ENCODE results near the gene AMOTL2.

Gene AMOTL2

DNA sequence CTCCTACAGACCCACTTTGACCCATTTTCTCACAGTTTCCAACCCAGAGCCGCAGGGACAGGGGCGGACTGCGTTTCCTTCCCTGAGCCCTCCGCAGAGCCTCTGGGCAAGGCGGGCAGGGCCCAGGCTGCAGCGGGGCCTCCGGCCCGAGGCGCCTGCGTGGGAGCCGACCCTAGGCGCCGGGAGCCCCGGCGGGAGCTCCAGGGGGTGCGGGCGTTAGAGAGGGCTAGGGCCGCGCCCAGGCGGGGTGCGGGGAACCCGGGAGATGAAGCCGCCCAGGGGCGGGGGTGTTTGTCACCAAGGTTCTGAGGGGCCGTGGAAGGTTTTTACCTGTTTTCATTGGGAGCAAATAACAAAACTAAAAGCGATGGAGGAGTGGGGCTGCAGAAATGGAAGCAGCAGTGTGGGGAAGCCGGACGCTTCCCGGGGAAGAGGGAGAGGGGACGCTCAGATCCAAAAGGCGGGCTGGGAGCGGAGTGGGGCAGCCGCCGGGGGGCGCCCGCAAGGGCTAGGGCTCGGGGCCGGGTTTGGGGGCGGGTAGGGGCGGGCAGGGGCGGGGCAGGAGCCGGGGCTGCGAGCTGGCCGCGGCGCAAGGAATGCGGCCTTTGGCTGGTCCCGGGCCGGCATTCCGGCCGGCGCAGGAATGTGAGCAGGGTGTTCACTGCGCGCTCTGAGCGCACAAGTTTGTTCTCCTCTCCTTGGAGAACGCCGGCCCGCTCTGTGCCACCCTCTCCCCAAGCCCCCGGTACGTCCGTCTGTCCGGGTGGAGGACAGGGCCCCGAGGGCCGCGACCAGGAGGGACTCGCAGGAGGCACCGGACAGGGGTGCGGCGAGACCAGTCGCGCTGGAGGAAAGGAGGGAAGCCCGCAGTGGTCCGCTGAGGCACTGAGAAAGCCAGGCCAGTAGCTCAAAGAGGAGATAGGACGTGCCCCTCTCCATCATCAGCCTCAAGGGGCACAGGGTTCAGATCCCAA lies 61.1 kb downstream of the AMOTL2 start:
- no peak for DNase-seq

DNA sequence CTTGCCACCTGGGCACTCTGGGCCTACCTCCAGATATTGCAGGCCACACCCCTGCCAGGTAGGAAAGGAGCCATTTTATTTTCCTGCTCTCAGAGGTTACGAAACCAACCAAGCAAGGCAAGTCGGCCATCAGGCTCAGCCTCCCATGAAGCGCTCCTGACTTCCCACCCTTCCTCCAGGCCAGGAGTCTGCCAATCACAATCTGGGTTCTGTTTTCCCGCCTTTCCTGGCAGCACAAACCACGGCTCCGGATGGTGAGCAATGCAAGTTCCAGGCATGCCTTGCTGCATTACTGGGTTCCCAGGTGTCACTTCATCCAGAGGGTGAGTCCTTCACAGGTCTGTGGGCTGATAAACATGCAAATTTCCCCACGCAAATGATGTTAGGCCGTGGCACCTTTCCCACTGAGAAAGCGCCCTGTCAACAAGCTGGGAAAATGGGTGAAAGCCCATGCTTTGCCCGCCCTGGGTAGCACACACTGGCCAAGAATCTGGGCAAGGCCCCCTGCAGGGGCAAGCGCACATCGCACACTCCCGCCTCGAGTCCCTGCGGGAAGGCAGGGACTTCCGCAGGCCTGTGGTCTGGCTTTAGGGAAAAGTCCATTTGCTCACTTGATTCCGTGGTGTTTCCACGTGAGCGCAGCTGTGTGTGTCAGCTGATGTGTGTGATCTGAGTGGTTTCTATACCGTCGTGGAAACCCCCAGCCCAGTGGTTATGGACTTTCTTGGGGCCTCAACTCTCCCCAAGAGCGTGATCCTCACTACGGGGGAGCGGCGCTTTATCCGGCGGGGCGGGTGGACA lies 62.0 kb downstream of the AMOTL2 start:
- DNase-seq = no peak

DNA sequence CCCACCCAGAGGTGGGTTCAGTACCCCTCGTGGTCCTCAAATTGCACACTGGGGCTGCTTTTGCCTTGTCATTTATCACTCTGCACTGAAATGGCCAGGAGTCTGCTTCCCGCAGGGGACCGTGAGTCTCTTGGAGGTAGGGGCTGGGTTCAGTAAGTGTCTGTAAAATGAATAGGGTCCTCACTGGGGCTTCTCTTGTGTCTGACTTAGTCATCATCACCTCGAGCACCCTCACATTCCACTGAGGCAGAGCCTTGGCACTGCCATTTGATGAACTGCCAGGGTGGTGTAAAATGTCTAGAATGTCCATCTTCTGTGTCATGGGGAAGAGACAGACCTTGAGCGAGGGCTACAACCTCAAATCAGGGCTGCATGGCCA lies 62.6 kb downstream of the AMOTL2 start:
- no peak for DNase-seq

DNA sequence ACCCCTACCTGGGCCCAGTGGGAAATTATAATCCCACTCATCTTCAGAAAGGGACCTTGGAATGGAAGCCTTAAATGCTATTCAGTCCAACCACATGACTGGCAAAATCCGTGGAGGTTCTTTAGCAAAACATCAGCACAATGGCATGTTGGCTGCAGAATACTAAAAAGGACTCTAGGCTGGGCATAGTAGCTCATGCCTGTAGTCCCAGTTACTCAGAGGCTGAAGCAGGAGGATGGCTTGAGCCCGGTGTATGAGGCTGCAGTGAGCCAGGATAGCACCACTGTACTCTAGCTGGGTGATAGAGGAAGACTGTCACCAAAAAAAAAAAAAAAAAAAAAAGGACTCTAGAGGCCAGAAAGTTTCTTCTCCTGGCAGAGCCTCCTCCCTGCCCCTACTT lies 63.0 kb downstream of the AMOTL2 start:
- no peak for DNase-seq

DNA sequence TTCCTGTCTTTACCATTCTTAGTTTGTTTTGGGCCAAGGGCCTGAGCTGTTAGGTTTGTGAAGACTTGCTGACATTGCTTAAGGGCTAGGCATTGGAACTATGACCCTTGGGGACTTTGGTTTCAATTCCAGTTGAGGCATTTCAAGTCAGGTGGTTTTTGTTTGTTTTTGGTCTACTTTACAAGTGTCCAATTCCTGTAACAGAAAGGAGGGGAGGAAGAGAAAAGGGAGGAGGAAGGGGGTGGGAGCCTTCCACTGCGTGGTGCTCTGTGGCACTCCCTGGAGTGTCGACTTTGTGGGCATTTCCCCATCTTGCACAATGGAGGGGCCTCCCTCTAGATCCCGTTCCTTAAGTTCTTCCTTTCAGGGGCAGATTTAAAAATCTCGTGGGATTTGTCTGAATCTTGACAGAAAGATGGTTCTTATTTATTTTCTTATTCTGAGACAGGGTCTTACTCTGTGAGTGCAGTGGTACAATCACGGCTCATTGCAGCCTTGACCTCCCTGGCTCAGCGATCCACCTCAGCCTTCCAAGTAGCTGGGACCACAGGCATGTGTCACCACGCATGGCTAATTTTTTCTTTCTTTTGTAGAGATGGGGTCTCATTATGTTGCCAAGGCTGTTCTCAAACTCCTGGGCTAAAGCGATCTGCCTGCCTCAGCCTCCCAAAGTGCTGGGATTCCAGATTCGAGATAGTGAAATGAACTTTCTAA lies 64.1 kb downstream of the AMOTL2 start:
- no peak for DNase-seq

DNA sequence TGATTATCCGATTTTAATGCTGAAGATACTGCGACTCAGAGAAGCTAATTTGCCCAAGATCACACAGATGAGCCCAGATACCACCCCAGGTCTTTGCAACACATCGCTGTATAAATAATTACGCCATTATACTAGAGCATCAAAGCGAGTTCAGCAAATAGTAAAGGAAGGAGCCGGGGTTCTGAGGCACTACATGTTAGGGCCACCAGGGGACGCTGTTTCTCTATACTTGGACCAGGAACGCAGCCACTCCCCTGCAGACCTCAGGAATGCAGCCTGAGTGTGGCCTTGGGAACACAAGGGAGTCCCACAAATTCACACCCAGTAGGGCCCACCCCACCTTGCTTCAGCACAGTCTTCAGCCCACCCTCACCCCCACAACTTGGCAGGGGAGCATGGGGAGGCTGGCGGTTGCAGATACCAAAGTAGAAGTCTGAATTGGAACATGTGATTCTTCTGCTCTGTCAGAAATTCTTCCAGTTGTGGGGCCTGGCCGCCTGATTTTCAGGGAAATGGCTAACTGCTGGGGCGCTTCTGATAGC lies 65.8 kb downstream of the AMOTL2 start:
- peak; percentile 73 for DNase-seq

DNA sequence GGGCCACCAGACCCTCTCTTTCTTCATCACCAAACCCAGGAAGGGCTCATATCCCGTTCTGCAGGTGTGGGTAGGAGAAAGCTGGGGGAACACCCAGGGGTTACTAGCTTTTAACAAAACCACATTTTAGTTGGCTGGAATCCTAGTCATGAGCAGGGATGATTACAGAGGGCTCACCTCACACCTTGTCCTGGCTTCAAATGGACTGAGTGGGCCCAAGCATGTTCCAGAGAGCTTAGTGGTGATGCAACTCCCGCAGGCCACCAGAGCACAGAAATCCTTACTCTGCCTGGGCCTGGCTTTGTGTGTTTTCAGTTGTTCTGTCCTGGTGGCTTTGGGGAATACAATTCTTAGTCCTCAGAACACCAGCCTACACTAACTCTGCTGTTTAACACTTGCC lies 66.8 kb downstream of the AMOTL2 start:
- no peak for DNase-seq

DNA sequence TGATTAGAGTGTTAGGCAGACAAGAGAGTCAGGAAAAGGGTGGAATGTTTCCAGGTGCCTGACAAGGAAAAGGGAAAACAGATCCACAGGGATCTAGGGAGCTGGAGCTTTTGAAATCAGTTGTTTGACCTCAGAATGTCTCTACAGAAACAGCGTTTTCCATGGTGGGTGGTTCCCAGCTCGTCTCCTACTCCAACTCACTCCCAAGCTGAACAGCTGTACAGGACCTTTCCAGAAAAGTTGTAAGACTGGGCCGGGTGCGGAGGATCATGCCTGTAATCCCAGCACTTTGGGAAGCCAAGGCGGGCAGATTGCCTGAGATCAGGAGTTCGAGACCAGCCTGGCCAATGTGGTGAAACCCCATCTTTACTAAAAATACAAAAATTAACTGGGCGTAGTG lies 67.9 kb downstream of the AMOTL2 start:
- DNase-seq = no peak
